Loucy (cell line): ENCODE measurements around the gene IGSF1.

Experiments used
- H2AFZ ChIP-seq: fragments of 200-600 bp; sonication (generic); 2 replicates; pipeline ENCODE4 v1.6.0; 2016; ENCODE audit warnings: antibody characterized with exemption, mild to moderate bottlenecking, low read length, moderate library complexity
- H3F3A ChIP-seq: fragments of 200-600 bp; 2 replicates; pipeline ENCODE4 v1.6.0; 2016; ENCODE audit warnings: antibody characterized with exemption, low read depth, mild to moderate bottlenecking
- H3K27me3 ChIP-seq: fragments of 200-600 bp; sonication (generic); 2 replicates; pipeline ENCODE4 v1.6.1; 2014; ENCODE audit warnings: low read length, mild to moderate bottlenecking; ENCODE audit not compliant: insufficient read depth, poor library complexity, severe bottlenecking
- H3K36me3 ChIP-seq: fragments of 200-600 bp; sonication (generic); 2 replicates; pipeline ENCODE4 v1.6.1; 2016; ENCODE audit warnings: low read length; ENCODE audit not compliant: insufficient read depth
- H3K4me1 ChIP-seq: fragments of 200-600 bp; sonication (generic); 2 replicates; pipeline ENCODE4 v1.5.1; 2014; ENCODE audit warnings: low read length, mild to moderate bottlenecking; ENCODE audit not compliant: insufficient read depth, poor library complexity, severe bottlenecking
- H3K4me2 ChIP-seq: fragments of 200-600 bp; sonication (generic); 2 replicates; pipeline ENCODE4 v1.6.0; 2014; ENCODE audit warnings: antibody characterized with exemption, low read length, low read depth, mild to moderate bottlenecking; ENCODE audit not compliant: poor library complexity, severe bottlenecking
- H3K4me3 ChIP-seq: fragments of 200-600 bp; sonication (generic); 2 replicates; pipeline ENCODE4 v1.5.1; 2014; ENCODE audit warnings: low read length, mild to moderate bottlenecking, mixed read lengths; ENCODE audit not compliant: poor library complexity, severe bottlenecking
- H3K79me2 ChIP-seq: fragments of 200-600 bp; sonication (generic); 2 replicates; pipeline ENCODE4 v1.6.1; 2014; ENCODE audit warnings: low read length; ENCODE audit not compliant: insufficient read depth
- H3K9ac ChIP-seq: fragments of 200-600 bp; sonication (generic); 2 replicates; pipeline ENCODE4 v1.6.0; 2014; ENCODE audit warnings: mild to moderate bottlenecking, low read depth, low read length, moderate library complexity; ENCODE audit not compliant: poor library complexity, severe bottlenecking
- H3K9me2 ChIP-seq: fragments of 200-600 bp; sonication (generic); replicated peaks from 2 replicates; pipeline ENCODE4 v1.6.1; 2016; ENCODE audit warnings: low read depth, low read length, mixed read lengths
- H3K9me3 ChIP-seq: fragments of 200-600 bp; sonication (generic); 2 replicates; pipeline ENCODE4 v1.6.1; 2014; ENCODE audit warnings: mild to moderate bottlenecking, antibody characterized with exemption, low read length, low read depth; ENCODE audit not compliant: insufficient read depth
- H4K20me1 ChIP-seq: fragments of 200-600 bp; sonication (generic); 2 replicates; pipeline ENCODE4 v1.6.0; 2014; ENCODE audit warnings: antibody characterized with exemption, low read length, mild to moderate bottlenecking; ENCODE audit not compliant: insufficient read depth, poor library complexity, severe bottlenecking
- EZH2phosphoT487 ChIP-seq: fragments of 200-600 bp; IDR thresholded peaks from 2 replicates; pipeline ENCODE4 v1.6.1; 2018; ENCODE audit warnings: antibody characterized with exemption, mild to moderate bottlenecking, moderate library complexity, borderline replicate concordance
- TF ChIP-seq, protein P1 (sequence below): fragments of 200-600 bp; sonication (generic); conservative IDR thresholded peaks from 2 replicates; pipeline ENCODE4 v1.5.1; 2014; ENCODE audit warnings: mild to moderate bottlenecking, antibody characterized with exemption, low read length

The IGSF1 gene

DNA sequence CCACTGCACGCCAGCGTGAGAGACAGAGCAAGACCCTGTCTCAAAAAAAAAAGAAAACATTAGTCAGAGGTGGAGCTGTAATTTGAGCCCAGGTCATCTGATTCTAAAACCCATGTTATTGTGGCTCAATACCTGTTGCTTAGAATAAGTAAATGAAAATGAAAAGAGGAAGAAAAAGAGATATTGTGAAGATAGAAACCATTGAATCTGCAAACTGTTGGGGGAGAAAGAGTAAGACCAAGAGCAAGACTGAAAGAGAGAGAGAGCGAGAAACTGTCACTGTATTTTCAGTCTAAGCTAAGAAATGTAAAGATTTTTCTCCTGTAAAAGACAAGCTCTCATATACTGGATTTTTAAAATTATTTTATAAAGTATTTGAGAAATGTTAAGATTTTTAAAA, 9.7 kb upstream of the IGSF1 start:
- Histone ChIP-seq H3K9me3 (no peaks in the 10 kb centered on the region), H4K20me1 (no peaks in the 10 kb centered on the region)
- TF ChIP-seq EZH2phosphoT487: no peak
- TF ChIP-seq, protein P1, sequence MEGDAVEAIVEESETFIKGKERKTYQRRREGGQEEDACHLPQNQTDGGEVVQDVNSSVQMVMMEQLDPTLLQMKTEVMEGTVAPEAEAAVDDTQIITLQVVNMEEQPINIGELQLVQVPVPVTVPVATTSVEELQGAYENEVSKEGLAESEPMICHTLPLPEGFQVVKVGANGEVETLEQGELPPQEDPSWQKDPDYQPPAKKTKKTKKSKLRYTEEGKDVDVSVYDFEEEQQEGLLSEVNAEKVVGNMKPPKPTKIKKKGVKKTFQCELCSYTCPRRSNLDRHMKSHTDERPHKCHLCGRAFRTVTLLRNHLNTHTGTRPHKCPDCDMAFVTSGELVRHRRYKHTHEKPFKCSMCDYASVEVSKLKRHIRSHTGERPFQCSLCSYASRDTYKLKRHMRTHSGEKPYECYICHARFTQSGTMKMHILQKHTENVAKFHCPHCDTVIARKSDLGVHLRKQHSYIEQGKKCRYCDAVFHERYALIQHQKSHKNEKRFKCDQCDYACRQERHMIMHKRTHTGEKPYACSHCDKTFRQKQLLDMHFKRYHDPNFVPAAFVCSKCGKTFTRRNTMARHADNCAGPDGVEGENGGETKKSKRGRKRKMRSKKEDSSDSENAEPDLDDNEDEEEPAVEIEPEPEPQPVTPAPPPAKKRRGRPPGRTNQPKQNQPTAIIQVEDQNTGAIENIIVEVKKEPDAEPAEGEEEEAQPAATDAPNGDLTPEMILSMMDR: no peak

DNA sequence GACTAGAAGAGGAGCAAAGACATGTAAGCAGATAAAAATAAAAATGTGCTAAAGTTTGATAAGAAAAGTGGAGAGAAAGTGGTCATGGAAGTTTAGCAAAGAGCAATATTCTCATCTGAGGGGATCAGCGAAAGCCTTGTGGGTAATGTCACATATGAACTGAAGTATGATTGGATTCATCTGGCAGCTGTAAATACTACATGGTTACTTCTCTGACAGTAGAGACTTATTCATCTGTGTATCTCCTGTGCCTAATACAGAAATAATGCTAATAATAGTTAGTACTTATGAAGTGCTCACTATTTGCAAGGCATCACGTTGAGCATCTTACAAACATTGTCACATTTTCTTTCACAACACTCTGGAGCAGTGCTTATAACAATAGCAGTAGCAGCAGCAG, 8.9 kb upstream of the IGSF1 start:
- H3K9me3 ChIP-seq: no peaks in the 10 kb centered on the region
- no peaks in the 10 kb centered on the region for H3K36me3 ChIP-seq
- H3K79me2 ChIP-seq: no peaks in the 10 kb centered on the region
- no peaks in the 10 kb centered on the region for H4K20me1 ChIP-seq
- H3K27me3 ChIP-seq: no peaks in the 10 kb centered on the region
- TF ChIP-seq, protein P1: no peak
- TF ChIP-seq EZH2phosphoT487: no peak
- H3K4me1 ChIP-seq: no peaks in the 10 kb centered on the region
- H3K4me3 ChIP-seq: no peak overlapping the region
- no peaks in the 10 kb centered on the region for H3F3A ChIP-seq
- no peak overlapping the region for H3K4me2 ChIP-seq
- H3K9ac ChIP-seq: no peak overlapping the region
- no peaks in the 10 kb centered on the region for H3K9me2 ChIP-seq
- H2AFZ ChIP-seq: no peak overlapping the region

More for the DNA sequence above, 9.7 kb upstream of the IGSF1 start:
- Histone ChIP-seq H3K27me3 (no peaks in the 10 kb centered on the region), H3K9ac (no peak overlapping the region), H3K79me2 (no peaks in the 10 kb centered on the region), H3K36me3 (no peaks in the 10 kb centered on the region), H3K4me1 (no peaks in the 10 kb centered on the region), H3K4me3 (no peak overlapping the region), H2AFZ (no peak overlapping the region), H3K9me2 (no peaks in the 10 kb centered on the region), H3K4me2 (no peak overlapping the region), H3F3A (no peaks in the 10 kb centered on the region)

DNA sequence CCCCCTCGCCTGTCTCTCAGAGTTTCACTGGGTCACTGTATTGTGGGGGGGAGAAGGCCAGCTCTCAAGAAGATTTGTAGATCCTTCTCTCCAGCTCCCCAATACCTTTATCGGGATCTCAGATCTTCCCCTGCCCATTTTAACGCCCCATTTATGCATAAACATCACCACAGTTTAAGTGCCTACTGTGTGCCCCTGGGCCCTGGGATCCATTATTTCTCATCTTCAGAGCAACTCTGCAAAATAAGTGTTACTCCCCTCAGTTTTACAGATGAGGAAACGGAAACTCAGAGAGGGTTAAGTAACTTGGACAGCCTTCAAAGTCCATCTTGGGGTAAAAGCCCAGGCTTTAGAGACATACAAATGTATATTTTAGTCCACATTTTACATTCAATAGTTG, 421 bp upstream of the IGSF1 start:
- no peak overlapping the region for H3K4me3 ChIP-seq
- H4K20me1 ChIP-seq: no peaks in the 10 kb centered on the region
- no peaks in the 10 kb centered on the region for H3F3A ChIP-seq
- H3K27me3 ChIP-seq: no peaks in the 10 kb centered on the region
- H3K36me3 ChIP-seq: no peaks in the 10 kb centered on the region
- H3K9me2 ChIP-seq: no peaks in the 10 kb centered on the region
- H3K4me1 ChIP-seq: no peaks in the 10 kb centered on the region
- no peaks in the 10 kb centered on the region for H3K79me2 ChIP-seq
- H3K9me3 ChIP-seq: no peaks in the 10 kb centered on the region
- TF ChIP-seq, protein P1: no peak
- no peak for TF ChIP-seq EZH2phosphoT487
- no peak overlapping the region for H2AFZ ChIP-seq
- H3K9ac ChIP-seq: no peak overlapping the region
- no peak overlapping the region for H3K4me2 ChIP-seq
